Inflammatory macrophage treated with lipopolysaccharide for 4 hours (primary cell): Measurements from ENCODE around the gene ATF3.

ENCODE experiments used
- DNase-seq: peaks from one replicate; pipeline ENCODE4 v3.0.0-alpha.2; 2020

The ATF3 gene

GRCh38 chr1:212587016-212587887 is 21.3 kb upstream of the ATF3 start:
- peak; percentile 90 for DNase-seq

GRCh38 chr1:212587888-212588510 is 20.6 kb upstream of the ATF3 start:
- DNase-seq, result no peak

GRCh38 chr1:212589446-212589845 is 19.1 kb upstream of the ATF3 start:
- DNase-seq, result peak; percentile 53

- no peak for DNase-seq
Observed at GRCh38 chr1:212591922-212592321, 16.6 kb upstream of the ATF3 start.

- no peak for DNase-seq
Observed at GRCh38 chr1:212593821-212594251, 14.7 kb upstream of the ATF3 start.

- no peak for DNase-seq
Observed at GRCh38 chr1:212594640-212595039, 13.9 kb upstream of the ATF3 start.

- no peak for DNase-seq
Observed at GRCh38 chr1:212595229-212595628, 13.3 kb upstream of the ATF3 start.

- DNase-seq, result peak; percentile 98
Observed at GRCh38 chr1:212595787-212596714, 12.5 kb upstream of the ATF3 start.

GRCh38 chr1:212596798-212597197 is 11.8 kb upstream of the ATF3 start:
- no peak for DNase-seq

GRCh38 chr1:212597487-212597886 is 11.1 kb upstream of the ATF3 start:
- DNase-seq, result no peak

GRCh38 chr1:212600071-212600915 is 8.3 kb upstream of the ATF3 start:
- DNase-seq, result no peak

- no peak for DNase-seq
Observed at GRCh38 chr1:212600980-212601379, 7.6 kb upstream of the ATF3 start.

- no peak for DNase-seq
Observed at GRCh38 chr1:212601524-212601923, 7.0 kb upstream of the ATF3 start.

GRCh38 chr1:212605441-212606394 is 2.8 kb upstream of the ATF3 start:
- no peak for DNase-seq

- DNase-seq, result peak; percentile 74
Observed at GRCh38 chr1:212606395-212607205, 2.0 kb upstream of the ATF3 start.

GRCh38 chr1:212607206-212607912 is 1.2 kb upstream of the ATF3 start:
- DNase-seq, result peak; percentile 77

- DNase-seq, result no peak
Observed at GRCh38 chr1:212607913-212608391, 609 bp upstream of the ATF3 start.

GRCh38 chr1:212608959-212609700 is 569 bp downstream of the ATF3 start:
- peak; percentile 78 for DNase-seq
